Stomach (tissue), 9 donors: Measurements from ENCODE around the gene KCNK5. TPM values are rescaled to one million over a fixed set of nuclear protein-coding genes. Genes with fewer than 3 reads are reported as not detected.
A peak's percentile ranks its signal among the peaks of the same experiment; 100 is the strongest.

Experiments
- DNase-seq, 2 donors: peaks; one replicate each; pipeline versions ENCODE4 v3.0.0 to v3.0.0-alpha.2; 2013 to 2019
- H3K27ac ChIP-seq, 5 donors: fragments of 200-600 bp in 4 of 5; sonication (generic) in 4 of 5; one replicate each; pipeline ENCODE4 v1.5.1; 2013 to 2019; ENCODE audit warnings: mild to moderate bottlenecking in 1 of 5, moderate library complexity in 1 of 5
- H3K27me3 ChIP-seq, 3 donors: fragments of 200-600 bp; sonication (generic); one replicate each; pipeline ENCODE4 v1.5.1; 2017 to 2019; ENCODE audit warnings: mixed run types in 1 of 3
- H3K36me3 ChIP-seq, 4 donors: fragments of 200-600 bp; sonication (generic); 1 replicate in 3 of 4; 2 replicates in 1 of 4; pipeline ENCODE4 v1.5.1; 2016 to 2019
- H3K4me1 ChIP-seq, 4 donors: fragments of 200-600 bp; sonication (generic); one replicate each; pipeline ENCODE4 v1.5.1; 2016 to 2019
- H3K4me3 ChIP-seq, 4 donors: fragments of 200-600 bp; sonication (generic) in 3 of 4; one replicate each; pipeline ENCODE4 v1.5.1; 2016 to 2019; ENCODE audit warnings: mild to moderate bottlenecking in 1 of 4
- H3K9me3 ChIP-seq, 4 donors: fragments of 200-600 bp; sonication (generic); one replicate each; pipeline ENCODE4 v1.5.1; 2016 to 2019
- CTCF ChIP-seq, 7 experiments: fragments of 450-650 bp in 4 of 7; fragments of 200-600 bp in 3 of 7; sonication (generic) in 3 of 7; IDR thresholded peaks; one replicate each; pipeline ENCODE4 v1.5.1; 2016 to 2019; ENCODE audit warnings: antibody characterized with exemption in 7 of 7, control low read depth in 2 of 7, mild to moderate bottlenecking in 1 of 7
- EP300 ChIP-seq: sonication (generic); formaldehyde crosslinking; IDR thresholded peaks from one replicate; pipeline ENCODE4 v1.6.1; 2017; ENCODE audit warnings: antibody characterized with exemption
- POLR2A ChIP-seq, 4 donors: fragments of 450-650 bp; IDR thresholded peaks; one replicate each; pipeline ENCODE4 v1.6.1; 2016; ENCODE audit warnings: antibody characterized with exemption in 4 of 4, control low read depth in 2 of 4, mild to moderate bottlenecking in 1 of 4, moderate library complexity in 1 of 4
- POLR2AphosphoS5 ChIP-seq, 3 donors: sonication (generic); formaldehyde crosslinking; IDR thresholded peaks; one replicate each; pipeline ENCODE4 v1.6.1; 2016; ENCODE audit warnings: antibody characterized with exemption in 3 of 3
- WGBS, 5 donors: extraction: QIAGEN DNeasy Blood & Tissue Kit in 3 of 5; methylation state at CpG; one replicate each; pipeline versions ENCODE4 v1.1.5 to v1.1.7; 2013 to 2018; 5-methylcytosine and 5-hydroxymethylcytosine counted together
- intact Hi-C: fragments of 100-400 bp; cut with DNase I; formaldehyde crosslinking; loops from one replicate; pipeline ENCODE4 v1.15.1; 2023; ENCODE audit warnings: low total_unique reads
- polyA plus RNA-seq, 3 donors: library from polyadenylated mRNA; stranded (reverse); fragments of 200-250 nt; gene quantifications; one replicate each; pipeline ENCODE4 v1.2.3, GENCODE V29; 2013
- total RNA-seq, 5 donors: library from RNA; depleted of rRNA; stranded (reverse); fragments of >200 nt; gene quantifications; one replicate each; pipeline versions ENCODE4 v1.1.0 to v1.2.3, GENCODE V29; 2014 to 2016
- donor health status: healthy with polysubstance abuse.
- donor health status: Bipolar disorder and iron deficiency.
- donor health status: healthy.

KCNK5 gene
- total and polyA plus RNA-seq, 8 donors = 4.9 to 30.7 (median 10.3) TPM

GRCh38 chr6:39207416-39208222 lies 21.7 kb downstream of the KCNK5 start:
- Histone ChIP-seq H3K4me1 (peaks cover 56 to 93% (median 86%) of the 10 kb centered on the region in 4 donors), H3K36me3 (no peaks in the 10 kb centered on the region), H3K9me3 (no peaks in the 10 kb centered on the region), H3K27me3 (no peaks in the 10 kb centered on the region), H3K4me3 (no peak overlapping the region), H3K27ac (peak overlapping the region; percentile 58 to 85 (median 72))
- TF ChIP-seq EP300 (no peak), POLR2AphosphoS5 (IDR thresholded peaks at IDR 0.05) (peak in 2 of 3 donors; percentile 40 to 43)
- DNase-seq = peak in 1 of 2 donors; percentile 82
- 52 to 61% (median 56%) methylated on average over 7 to 8 of the region's 8 CpGs for WGBS, 5 donors
- intact Hi-C loops = no loop called here

GRCh38 chr6:39206250-39206721 lies 23.0 kb downstream of the KCNK5 start:
- intact Hi-C loops = no loop called here
- no peak overlapping the region for H3K4me3 ChIP-seq
- no peaks in the 10 kb centered on the region for H3K9me3 ChIP-seq
- no peaks in the 10 kb centered on the region for H3K27me3 ChIP-seq
- no peaks in the 10 kb centered on the region for H3K36me3 ChIP-seq
- H3K4me1 ChIP-seq = peaks cover 56 to 96% (median 85%) of the 10 kb centered on the region in 4 donors
- DNase-seq = peak in 1 of 2 donors; percentile 63
- H3K27ac ChIP-seq = peak overlapping the region; percentile 64 to 85 (median 72)
- 45 to 90% (median 52%) methylated on average over 5 to 10 of the region's 10 CpGs for WGBS, 5 donors
- TF ChIP-seq CTCF (IDR thresholded peaks at IDR 0.05) = no peak
- TF ChIP-seq EP300 = no peak
- TF ChIP-seq POLR2AphosphoS5 (IDR thresholded peaks at IDR 0.05) = peak in 1 of 3 donors; percentile 3
- no peak for TF ChIP-seq POLR2A (IDR thresholded peaks at IDR 0.05)

- Histone ChIP-seq H3K36me3 (no peaks in the 10 kb centered on the region), H3K4me1 (peaks cover 56 to 94% (median 79%) of the 10 kb centered on the region in 4 donors), H3K4me3 (no peak overlapping the region), H3K27me3 (no peaks in the 10 kb centered on the region), H3K9me3 (no peaks in the 10 kb centered on the region), H3K27ac (peak overlapping the region; percentile 64 to 85 (median 81))
- DNase-seq = no peak
- intact Hi-C loops = no loop called here
- TF ChIP-seq POLR2AphosphoS5 (IDR thresholded peaks at IDR 0.05) (no peak), EP300 (no peak), CTCF (IDR thresholded peaks at IDR 0.05) (no peak), POLR2A (IDR thresholded peaks at IDR 0.05) (no peak)
- WGBS, 5 donors = 56 to 78% (median 65%) methylated on average over 5 to 8 of the region's 8 CpGs
Observed at GRCh38 chr6:39204646-39205244, 24.5 kb downstream of the KCNK5 start.

- TF ChIP-seq CTCF (IDR thresholded peaks at IDR 0.05) (no peak), EP300 (no peak), POLR2A (IDR thresholded peaks at IDR 0.05) (no peak), POLR2AphosphoS5 (IDR thresholded peaks at IDR 0.05) (no peak)
- Histone ChIP-seq H3K27ac (peak overlapping the region; percentile 64 to 85 (median 81)), H3K4me3 (no peak overlapping the region), H3K27me3 (no peaks in the 10 kb centered on the region), H3K4me1 (peaks cover 53 to 94% (median 76%) of the 10 kb centered on the region in 4 donors), H3K36me3 (no peaks in the 10 kb centered on the region), H3K9me3 (no peaks in the 10 kb centered on the region)
- WGBS, 5 donors = 40 to 68% (median 48%) methylated on average over 4 of the region's 4 CpGs
- no peak for DNase-seq
- intact Hi-C loops = no loop called here
Observed at GRCh38 chr6:39204160-39204495, 25.1 kb downstream of the KCNK5 start.
